Renal cortex interstitium (tissue), 11 donors: ENCODE measurements around the gene CAT. TPM values are rescaled to one million over a fixed set of nuclear protein-coding genes. Genes with fewer than 3 reads are reported as not detected.

Experiments
- DNase-seq, 11 donors: peaks; one replicate each; pipeline ENCODE4 v3.0.0-alpha.2; 2013; ENCODE audit warnings: low read depth in 9 of 11, low spot score in 4 of 11; ENCODE audit errors: extremely low read depth in 1 of 11
- polyA plus RNA-seq, 3 donors: library from polyadenylated mRNA; unstranded; fragments of 120-200 nt; gene quantifications; one replicate each; pipeline ENCODE4 v1.2.1, GENCODE V29; 2013; ENCODE audit not compliant: insufficient read length in 3 of 3

CAT gene
- polyA plus RNA-seq, 3 donors, result 150 to 191 (median 159) TPM

DNA sequence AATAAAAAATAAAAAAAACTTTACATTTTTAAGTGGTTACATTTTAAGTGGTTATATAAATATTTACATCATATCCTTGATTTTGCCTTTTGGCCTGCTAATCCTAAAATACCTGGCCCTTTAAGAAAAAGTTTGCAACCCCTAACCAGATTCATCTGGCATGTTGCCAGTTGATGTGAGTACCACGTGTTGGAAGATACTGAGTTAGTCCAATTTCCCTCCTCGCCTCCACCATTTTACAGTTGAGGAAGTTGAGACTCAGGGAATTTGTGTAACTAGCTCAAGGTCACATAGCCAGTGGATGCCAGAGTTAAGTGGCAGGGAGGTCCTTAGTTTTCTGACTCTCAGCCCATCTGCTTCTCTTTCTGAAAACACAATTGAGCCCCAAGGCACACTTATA is 69.8 kb downstream of the CAT start:
- DNase-seq, result no peak

DNA sequence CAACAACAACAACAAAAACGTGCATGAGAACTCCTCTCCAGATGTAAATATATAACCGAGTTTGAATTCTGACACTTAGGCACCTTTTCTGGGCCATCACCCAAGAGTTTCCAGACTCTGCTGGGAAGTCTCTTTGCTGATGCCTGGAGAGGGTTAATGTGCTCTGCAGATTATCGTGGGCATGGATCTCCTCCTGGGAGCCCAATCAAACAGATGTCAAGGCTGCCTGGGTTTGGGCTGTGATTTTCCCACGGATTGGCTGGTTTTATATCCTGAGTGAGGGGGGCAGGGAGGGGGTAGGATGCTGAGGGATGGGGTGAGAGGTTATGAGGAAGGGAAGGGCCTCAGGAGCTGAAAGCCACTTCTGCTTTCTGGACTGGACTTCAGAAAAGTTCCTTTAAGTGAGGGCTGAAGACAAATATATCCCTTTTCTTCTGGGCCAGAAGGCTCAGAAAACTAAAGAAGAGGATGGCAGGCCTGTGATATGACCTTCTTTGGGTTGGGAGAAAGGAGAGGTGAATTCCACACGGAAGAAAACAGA is 70.7 kb downstream of the CAT start:
- no peak for DNase-seq

DNA sequence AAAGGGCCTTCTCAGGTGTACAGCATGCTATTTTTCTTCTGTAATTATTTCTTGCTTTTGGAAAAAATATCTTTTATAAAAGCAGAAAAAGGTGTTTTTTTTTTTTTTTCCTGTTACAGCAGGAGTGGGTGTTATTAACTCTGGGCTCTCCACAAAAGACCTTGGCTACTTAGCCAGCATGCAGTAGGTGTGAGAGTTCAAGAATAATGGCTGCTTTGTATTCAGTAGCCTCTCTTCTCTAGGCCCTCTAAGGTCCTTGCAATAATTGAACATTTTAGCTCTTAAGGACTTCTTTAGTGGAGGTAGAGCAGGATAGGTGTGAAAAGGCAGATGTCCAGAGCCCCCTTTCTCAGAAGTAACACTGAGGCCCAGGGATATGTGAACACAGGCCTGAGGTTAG is 71.5 kb downstream of the CAT start:
- DNase-seq, result no peak

DNA sequence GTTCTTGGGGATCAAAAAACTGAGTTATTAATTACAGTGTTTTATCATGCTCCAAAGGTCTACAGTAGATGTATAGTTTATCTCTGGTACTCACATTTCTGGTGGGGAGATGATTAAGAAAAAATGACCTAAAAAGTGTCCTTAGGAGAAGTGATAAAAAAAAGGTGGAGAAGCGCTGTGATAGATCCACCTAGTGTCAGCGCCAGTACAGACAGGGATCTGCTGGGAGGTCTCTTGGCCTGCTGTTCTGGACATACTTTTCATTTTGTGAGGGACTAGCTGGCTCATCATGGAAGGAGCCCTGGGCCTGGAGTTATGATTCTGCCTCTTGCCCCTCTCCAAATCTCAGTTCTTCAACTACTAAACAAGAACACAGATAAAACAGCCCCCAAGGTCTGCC is 71.9 kb downstream of the CAT start:
- no peak for DNase-seq

DNA sequence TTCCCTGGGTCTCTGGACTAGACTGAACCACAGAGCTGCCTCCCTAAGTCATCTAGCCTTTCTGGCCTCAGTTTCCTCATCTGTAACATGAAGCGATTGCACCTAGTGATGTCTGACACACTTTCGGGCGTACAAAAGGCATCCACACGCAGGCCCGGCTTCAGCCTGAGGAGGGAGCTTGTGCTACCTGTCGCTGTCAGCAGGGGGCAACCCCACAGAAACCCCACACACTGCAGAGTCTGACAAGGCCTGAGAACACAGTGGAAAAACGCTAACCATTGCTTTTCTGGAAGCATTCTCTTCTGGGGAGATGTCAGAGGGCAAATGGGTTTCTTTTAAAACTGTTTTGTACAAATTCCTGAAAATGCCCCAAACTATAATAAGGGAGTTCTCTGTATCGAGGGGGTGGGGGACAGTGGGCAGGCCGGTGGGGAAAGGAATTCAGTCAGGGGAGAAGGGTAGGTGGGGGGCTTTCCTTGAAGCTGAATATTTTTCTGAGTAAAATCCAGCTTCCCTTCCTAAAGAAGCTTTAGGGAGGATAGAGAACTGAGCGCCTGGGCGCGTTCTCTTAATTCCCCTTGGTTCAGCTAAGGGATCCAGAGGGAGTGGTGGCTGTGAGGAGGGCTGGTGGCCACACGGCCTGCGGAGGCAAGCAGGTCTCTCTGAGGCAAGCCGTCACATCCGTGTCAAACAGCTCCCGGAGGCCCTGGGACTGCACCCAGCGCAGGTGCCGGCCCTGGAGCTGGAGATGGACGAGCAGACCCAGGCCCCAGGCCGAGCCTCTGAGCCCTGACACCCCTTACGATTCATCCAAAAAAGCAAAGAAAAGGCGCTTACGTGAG is 74.3 kb downstream of the CAT start:
- DNase-seq, result peak in 1 of 11 donors; percentile 31

DNA sequence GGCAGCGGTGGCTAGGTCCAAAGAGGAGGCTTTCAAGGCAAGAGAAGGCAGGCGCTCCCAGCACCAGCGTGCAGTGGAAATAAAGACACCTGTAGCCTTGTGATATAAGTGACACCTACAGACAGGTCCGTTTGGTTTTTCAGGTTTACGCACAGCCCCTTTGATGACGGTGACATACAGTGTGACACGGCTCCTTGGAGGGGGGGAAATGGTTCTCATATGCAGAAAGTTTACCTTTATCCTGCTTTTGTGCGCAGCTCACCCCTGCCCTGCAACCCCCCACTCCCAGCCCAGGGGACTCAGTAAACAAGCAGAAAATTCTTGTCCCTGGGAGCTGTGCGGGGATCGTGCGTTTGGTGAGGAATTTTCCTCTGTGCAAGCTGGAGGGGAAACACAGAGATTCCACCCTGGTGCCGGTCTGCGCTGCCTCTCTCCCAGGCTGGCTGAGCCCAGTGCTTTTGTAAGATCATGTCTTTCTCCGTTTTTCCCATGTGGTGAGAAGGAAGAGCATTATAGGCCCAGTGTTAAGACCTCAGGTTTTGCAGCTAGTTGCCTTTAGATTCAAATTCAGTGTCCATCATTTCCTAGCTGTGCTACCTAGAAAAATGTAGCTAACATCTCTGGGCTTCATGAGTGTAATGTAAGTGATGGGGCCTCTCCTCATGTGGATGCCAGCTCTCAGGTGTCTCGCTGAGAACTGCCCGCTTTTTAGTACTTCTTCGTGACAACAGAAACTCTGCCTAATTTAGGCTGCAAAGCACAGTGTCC is 75.1 kb downstream of the CAT start, which contains the start of gene ELF5:
Gene ELF5 (minus strand): TSS at position 113 of the 768 bp plus-strand sequence. CDS start 8,045 bp downstream, outside the sequence.
- DNase-seq, result no peak

DNA sequence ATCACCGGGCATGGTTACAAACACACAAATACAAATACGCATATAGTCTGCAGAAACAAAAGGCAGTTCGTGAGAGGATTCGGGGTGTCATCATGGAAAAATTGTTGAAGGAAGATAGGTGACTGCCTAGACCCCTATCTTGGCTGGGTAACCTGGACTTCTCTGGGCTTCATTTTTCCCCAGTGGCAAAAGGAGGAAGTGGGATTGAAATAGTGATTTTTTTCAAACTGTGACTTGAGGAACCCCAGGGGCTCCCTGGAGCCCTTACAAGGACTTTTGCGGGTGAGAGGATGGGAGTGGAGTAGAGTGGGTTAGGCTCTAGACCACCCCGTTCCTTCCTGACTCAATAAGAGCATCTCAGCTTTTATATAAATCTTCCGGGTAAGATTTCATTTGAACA is 75.9 kb downstream of the CAT start:
- DNase-seq, result no peak

DNA sequence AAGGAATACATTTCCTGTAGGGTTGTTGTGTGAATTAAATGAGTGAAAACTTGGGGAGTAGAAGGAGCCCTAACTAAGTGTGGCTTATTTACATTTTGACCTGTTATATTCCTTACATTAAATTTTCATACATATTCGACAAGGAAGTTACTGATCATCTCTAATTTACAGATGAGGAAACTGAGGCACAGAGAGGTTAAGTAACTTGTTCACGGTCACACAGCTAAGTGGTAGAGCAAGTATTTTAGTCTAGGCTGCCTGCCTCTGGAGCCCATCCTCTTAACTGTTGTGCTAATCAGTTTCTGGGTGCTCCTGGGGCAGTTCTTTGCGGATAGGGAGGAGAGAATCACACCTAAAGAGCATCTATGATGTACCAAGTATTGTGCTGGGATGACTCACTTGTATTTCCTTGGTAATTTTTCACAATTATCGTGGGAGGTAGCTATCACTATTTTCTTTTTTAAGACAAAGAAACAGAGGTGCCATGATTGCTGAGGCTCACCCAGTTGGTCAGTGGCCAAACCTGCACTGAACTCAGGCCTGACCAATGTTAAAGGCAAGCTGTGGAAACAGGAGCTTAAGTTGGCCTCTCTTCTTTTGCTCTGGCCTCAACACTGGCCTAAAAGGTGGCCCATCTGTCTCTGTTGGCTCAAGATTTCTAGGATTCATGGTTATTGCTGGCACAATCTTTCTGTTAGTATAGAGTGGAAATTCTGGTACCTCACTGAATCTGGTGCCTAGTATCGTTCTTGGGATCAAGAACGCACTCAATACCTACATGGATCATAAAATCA is 77.7 kb downstream of the CAT start:
- no peak for DNase-seq

DNA sequence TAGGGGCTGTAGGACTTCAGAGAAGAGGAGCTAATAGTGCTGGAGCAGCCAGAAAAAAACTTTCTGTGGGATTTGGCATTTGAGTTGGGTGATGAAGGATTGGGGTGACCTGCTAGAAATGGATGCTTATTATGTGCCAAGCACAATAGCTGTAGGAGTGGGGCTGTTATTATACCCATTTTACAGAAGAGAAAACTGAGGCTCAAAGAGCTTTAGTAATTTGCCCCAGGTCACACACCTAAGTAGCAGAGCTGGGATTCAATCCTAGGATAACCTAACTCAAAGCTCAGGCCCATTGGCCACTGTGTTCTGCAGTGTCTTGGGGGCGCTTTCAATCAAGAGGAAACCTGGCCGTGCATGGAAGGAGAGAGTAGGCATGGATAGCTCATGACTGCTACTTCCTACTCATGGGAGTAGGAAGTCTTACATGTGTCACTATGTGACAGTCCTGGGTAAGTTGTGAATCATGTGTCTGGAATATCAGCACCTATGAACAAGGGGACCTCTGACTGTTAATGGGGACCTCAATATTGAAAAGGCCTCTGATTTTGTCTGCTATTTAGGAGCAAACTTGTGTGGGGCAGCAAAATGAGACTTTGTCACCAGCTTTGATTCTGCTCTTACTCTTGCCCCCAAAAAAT is 81.0 kb downstream of the CAT start:
- DNase-seq, result no peak

DNA sequence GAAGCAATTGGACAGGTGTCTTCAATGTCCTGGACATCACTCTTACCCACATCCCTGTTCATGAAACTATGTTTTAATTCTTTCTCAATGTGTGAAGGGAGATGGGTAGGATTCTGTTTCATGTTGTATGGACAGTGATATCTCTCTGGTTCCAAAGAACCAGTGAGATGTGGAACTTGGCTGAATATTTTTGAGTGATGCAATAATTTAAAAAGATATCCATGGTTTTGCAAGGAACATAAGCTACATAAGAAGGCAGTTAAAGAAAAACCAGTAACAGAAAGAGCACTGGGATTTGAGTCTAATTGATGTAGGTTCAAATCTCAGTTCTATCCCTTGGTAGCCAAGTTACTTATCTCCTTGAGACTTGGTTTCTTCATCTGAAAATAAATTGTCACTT is 82.5 kb downstream of the CAT start:
- no peak for DNase-seq

Other genes starting within 250 kb of the CAT start
- gene ABTB2, start 80.9 kb upstream of the CAT start, polyA plus RNA-seq, result 10 to 100 TPM in 1 of 3 donors, 1 to 10 TPM in 2; 6.8 to 17.4 (median 8.0) TPM
- gene ELF5, start 74.9 kb downstream of the CAT start, polyA plus RNA-seq, result 10 to 100 TPM; 48.8 to 59.6 (median 52.7) TPM
- gene EHF, start 182.2 kb downstream of the CAT start, polyA plus RNA-seq, result 10 to 100 TPM; 18.4 to 19.0 (median 18.9) TPM